MM.1S (cell line): ENCODE measurements around the gene FLT1.

Source experiments
- DNase-seq: peaks from one replicate; pipeline ENCODE4 v3.0.0-alpha.2; 2015
- H2AFZ ChIP-seq: fragments of 300-600 bp; sonication (generic); 2 replicates; pipeline ENCODE4 v1.6.0; 2016; ENCODE audit warnings: antibody characterized with exemption, low read length
- H3F3A ChIP-seq: fragments of 300-600 bp; sonication (generic); 2 replicates; pipeline ENCODE4 v1.6.1; 2016; ENCODE audit warnings: mild to moderate bottlenecking, antibody characterized with exemption, low read length, moderate library complexity, mixed read lengths; ENCODE audit not compliant: insufficient read depth
- H3K27ac ChIP-seq: fragments of 300-600 bp; sonication (generic); 2 replicates; pipeline ENCODE4 v1.5.1; 2016; ENCODE audit warnings: mild to moderate bottlenecking, low read length
- H3K27me3 ChIP-seq: fragments of 300-600 bp; sonication (generic); replicated peaks from 2 replicates; pipeline ENCODE4 v1.6.0; 2016; ENCODE audit warnings: low read length; ENCODE audit not compliant: insufficient read depth
- H3K36me3 ChIP-seq: fragments of 300-600 bp; sonication (generic); replicated peaks from 2 replicates; pipeline ENCODE4 v1.6.1; 2016; ENCODE audit warnings: mild to moderate bottlenecking, low read length, mixed read lengths; ENCODE audit not compliant: insufficient read depth
- H3K4me1 ChIP-seq: fragments of 300-600 bp; sonication (generic); 2 replicates; pipeline ENCODE4 v1.6.1; 2016; ENCODE audit warnings: low read length, mixed read lengths
- H3K4me2 ChIP-seq: fragments of 300-600 bp; sonication (generic); 2 replicates; pipeline ENCODE4 v1.6.0; 2016; ENCODE audit warnings: low read depth, low read length
- H3K4me3 ChIP-seq: fragments of 300-600 bp; sonication (generic); 2 replicates; pipeline ENCODE4 v1.5.1; 2016; ENCODE audit warnings: low read length, mixed read lengths
- H3K79me2 ChIP-seq: fragments of 300-600 bp; sonication (generic); 2 replicates; pipeline ENCODE4 v1.6.1; 2016; ENCODE audit warnings: mixed run types, low read length, mixed read lengths
- H3K9ac ChIP-seq: fragments of 300-600 bp; sonication (generic); 2 replicates; pipeline ENCODE4 v1.6.1; 2016; ENCODE audit warnings: low read length, mixed read lengths
- H3K9me2 ChIP-seq: fragments of 300-600 bp; sonication (generic); replicated peaks from 2 replicates; pipeline ENCODE4 v1.6.1; 2016; ENCODE audit warnings: mild to moderate bottlenecking, low read length, mixed read lengths; ENCODE audit not compliant: insufficient read depth
- H3K9me3 ChIP-seq: fragments of 300-600 bp; sonication (generic); replicated peaks from 2 replicates; pipeline ENCODE4 v1.6.1; 2016; ENCODE audit warnings: mild to moderate bottlenecking, low read length, mixed read lengths; ENCODE audit not compliant: insufficient read depth
- H4K20me1 ChIP-seq: fragments of 300-600 bp; sonication (generic); 2 replicates; pipeline ENCODE4 v1.6.1; 2016; ENCODE audit warnings: mild to moderate bottlenecking, low read length, moderate library complexity, mixed read lengths; ENCODE audit not compliant: insufficient read depth
- CTCF ChIP-seq: fragments of 300-600 bp; sonication (generic); IDR thresholded peaks from 2 replicates; pipeline ENCODE4 v1.5.1; 2016; ENCODE audit warnings: antibody characterized with exemption, low read length, mixed read lengths
- EZH2 ChIP-seq: fragments of 300-600 bp; sonication (generic); optimal IDR thresholded peaks from 2 replicates; pipeline ENCODE3; 2017; ENCODE audit warnings: low read depth, mild to moderate bottlenecking, antibody characterized with exemption, low read length, mixed read lengths
- EZH2phosphoT487 ChIP-seq: fragments of 300-600 bp; sonication (generic); IDR thresholded peaks from 2 replicates; pipeline ENCODE4 v1.6.1; 2018; ENCODE audit warnings: antibody characterized with exemption, low read length

Gene FLT1

GRCh38 chr13:28268800-28269223 lies 226.1 kb downstream of the FLT1 start:
- TF ChIP-seq EZH2phosphoT487 (no peak), CTCF (no peak), EZH2 (no peak)

GRCh38 chr13:28267497-28267896 lies 227.4 kb downstream of the FLT1 start:
- Histone ChIP-seq H3K36me3 (no peaks in the 10 kb centered on the region; the same call in 1 of the 2 replicates), H3K27ac (no peak overlapping the region), H3K79me2 (no peaks in the 10 kb centered on the region), H3F3A (no peaks in the 10 kb centered on the region), H2AFZ (no peak overlapping the region), H4K20me1 (no peaks in the 10 kb centered on the region), H3K4me1 (0 out of 2 replicates have a peak, but pooled peaks cover 2% of the 10 kb centered on the region), H3K27me3 (no peaks in the 10 kb centered on the region), H3K4me3 (no peak overlapping the region), H3K4me2 (no peak overlapping the region), H3K9ac (no peak overlapping the region), H3K9me2 (no peaks in the 10 kb centered on the region), H3K9me3 (no peaks in the 10 kb centered on the region)
- TF ChIP-seq EZH2 = no peak
- no peak for TF ChIP-seq EZH2phosphoT487
- TF ChIP-seq CTCF = no peak
- DNase-seq = no peak

More at GRCh38 chr13:28268800-28269223, 226.1 kb downstream of the FLT1 start:
- Histone ChIP-seq H3K36me3 (no peaks in the 10 kb centered on the region; the same call in 1 of the 2 replicates), H3K27me3 (no peaks in the 10 kb centered on the region), H3K9me3 (no peaks in the 10 kb centered on the region), H3K4me2 (peak overlapping the region; percentile 50; the same call in 1 of the 2 replicates), H2AFZ (no peak overlapping the region), H3K4me1 (0 out of 2 replicates have a peak, but pooled peaks cover 2% of the 10 kb centered on the region), H3K79me2 (no peaks in the 10 kb centered on the region), H3K9ac (no peak overlapping the region), H3K9me2 (no peaks in the 10 kb centered on the region), H3K4me3 (no peak overlapping the region), H3F3A (no peaks in the 10 kb centered on the region), H3K27ac (no peak overlapping the region), H4K20me1 (no peaks in the 10 kb centered on the region)
- peak; percentile 78 for DNase-seq

- Histone ChIP-seq H3K4me3 (no peak overlapping the region), H3K4me1 (no peaks in the 10 kb centered on the region), H2AFZ (no peak overlapping the region), H3K79me2 (no peaks in the 10 kb centered on the region), H3K9me2 (no peaks in the 10 kb centered on the region), H3K36me3 (no peaks in the 10 kb centered on the region), H3K4me2 (no peak overlapping the region), H3K9ac (no peak overlapping the region), H4K20me1 (no peaks in the 10 kb centered on the region), H3K27ac (no peak overlapping the region), H3K27me3 (no peaks in the 10 kb centered on the region), H3K9me3 (no peaks in the 10 kb centered on the region), H3F3A (no peaks in the 10 kb centered on the region)
- DNase-seq = no peak
- TF ChIP-seq EZH2 = no peak
- TF ChIP-seq CTCF = no peak
- TF ChIP-seq EZH2phosphoT487 = no peak
Measured at GRCh38 chr13:28258417-28258816, 236.5 kb downstream of the FLT1 start.
